Stimulated activated CD4-positive, alpha-beta T cell treated with anti-CD3 and anti-CD28 coated beads, Interleukin-2, amount 100 ng/mL, for 24 hours (primary cell): ENCODE results near the gene RPP14.

Experiments
- DNase-seq, 2 donors: peaks; one replicate each; pipeline ENCODE4 v3.0.0-alpha.2; 2020

RPP14 gene

DNA sequence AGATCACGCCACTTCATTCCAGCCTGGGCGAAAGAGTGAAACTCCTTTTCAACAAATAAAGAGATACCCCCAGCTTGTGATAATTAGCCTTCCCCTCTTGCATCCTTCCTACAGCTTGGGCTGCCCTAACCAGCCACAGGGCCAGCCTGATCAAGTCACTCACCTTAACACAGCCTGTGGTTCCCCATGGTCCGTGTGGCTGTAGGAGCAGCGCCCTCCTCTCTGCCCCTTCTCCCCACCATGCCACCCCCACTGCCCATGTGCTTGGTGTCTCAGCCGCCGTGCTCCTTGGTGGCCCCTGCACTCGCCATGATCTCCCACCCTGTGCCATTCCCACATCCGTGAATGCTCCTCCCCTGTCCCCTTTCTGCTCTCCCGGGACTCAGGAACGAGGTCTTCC is 13.2 kb upstream of the RPP14 start:
- no peak for DNase-seq

DNA sequence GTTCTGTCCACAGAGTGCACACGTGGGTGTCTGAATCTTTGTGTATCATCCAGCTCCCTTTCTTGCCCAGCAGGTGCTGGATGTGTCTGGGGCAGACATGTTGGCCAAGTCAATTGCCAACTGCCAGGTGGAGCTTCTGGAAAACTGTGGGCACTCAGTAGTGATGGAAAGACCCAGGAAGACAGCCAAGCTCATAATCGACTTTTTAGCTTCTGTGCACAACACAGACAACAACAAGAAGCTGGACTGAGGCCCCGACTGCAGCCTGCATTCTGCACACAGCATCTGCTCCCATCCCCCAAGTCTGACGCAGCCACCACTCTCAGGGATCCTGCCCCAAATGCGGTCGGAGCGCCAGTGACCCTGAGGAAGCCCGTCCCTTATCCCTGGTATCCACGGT is 12.5 kb upstream of the RPP14 start:
- no peak for DNase-seq

GRCh38 chr3:58296269-58296668 is 9.8 kb upstream of the RPP14 start:
- no peak for DNase-seq

- no peak for DNase-seq
These were observed 9.2 kb upstream of the RPP14 start for GRCh38 chr3:58296843-58297242.

DNA sequence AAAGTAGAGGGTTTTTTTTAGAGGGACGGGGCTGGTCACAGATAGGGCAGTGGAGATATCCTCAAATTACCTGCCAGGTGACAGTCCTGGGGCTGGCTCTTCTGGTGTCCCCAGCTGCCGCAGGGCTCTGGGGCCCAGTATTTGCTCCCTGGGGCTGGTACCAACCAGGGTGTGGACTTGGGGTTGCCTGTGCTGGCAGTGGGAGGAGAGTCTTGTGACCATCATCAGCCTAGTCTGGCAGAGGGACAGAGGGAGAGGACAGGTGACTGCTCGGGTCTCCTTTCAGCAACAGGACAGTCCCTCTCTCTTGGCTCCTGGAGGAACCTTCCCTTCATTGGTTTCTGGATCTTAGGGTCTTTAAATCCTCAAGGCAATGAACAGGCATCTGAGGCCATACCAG is 7.9 kb upstream of the RPP14 start:
- DNase-seq, result no peak

DNA sequence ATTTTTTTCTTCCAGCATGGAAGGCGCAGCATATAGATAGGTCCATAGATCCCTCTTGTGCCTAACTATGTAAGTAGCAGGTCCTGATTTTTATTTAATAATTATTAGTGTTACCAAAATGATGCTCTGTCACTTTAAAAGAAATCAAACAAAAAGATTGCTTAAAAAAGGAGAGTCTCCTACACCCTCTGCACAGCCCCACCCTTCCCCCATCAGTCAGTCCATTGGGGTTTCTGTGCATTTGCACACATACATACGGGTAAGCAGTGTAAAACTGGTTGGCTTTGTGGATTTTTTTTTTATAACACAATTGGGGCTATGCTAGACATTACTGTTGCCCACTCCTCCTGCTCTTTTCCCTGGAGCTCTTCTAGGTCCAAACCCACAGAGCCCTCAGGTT is 7.0 kb upstream of the RPP14 start:
- DNase-seq, result no peak

- DNase-seq, result no peak
These were observed 6.1 kb upstream of the RPP14 start for GRCh38 chr3:58299839-58300516.

GRCh38 chr3:58307639-58308215 is 1.7 kb downstream of the RPP14 start:
- peak; percentile 40 to 49 for DNase-seq

- no peak for DNase-seq
These were observed 2.7 kb downstream of the RPP14 start for GRCh38 chr3:58308728-58309127.

- no peak for DNase-seq
These were observed 11.8 kb downstream of the RPP14 start for GRCh38 chr3:58317811-58318210.

- no peak for DNase-seq
These were observed 15.7 kb downstream of the RPP14 start for GRCh38 chr3:58321791-58322190.

GRCh38 chr3:58322793-58323192 is 16.7 kb downstream of the RPP14 start:
- no peak for DNase-seq

- DNase-seq, result no peak
These were observed 17.7 kb downstream of the RPP14 start for GRCh38 chr3:58323529-58324390.

DNA sequence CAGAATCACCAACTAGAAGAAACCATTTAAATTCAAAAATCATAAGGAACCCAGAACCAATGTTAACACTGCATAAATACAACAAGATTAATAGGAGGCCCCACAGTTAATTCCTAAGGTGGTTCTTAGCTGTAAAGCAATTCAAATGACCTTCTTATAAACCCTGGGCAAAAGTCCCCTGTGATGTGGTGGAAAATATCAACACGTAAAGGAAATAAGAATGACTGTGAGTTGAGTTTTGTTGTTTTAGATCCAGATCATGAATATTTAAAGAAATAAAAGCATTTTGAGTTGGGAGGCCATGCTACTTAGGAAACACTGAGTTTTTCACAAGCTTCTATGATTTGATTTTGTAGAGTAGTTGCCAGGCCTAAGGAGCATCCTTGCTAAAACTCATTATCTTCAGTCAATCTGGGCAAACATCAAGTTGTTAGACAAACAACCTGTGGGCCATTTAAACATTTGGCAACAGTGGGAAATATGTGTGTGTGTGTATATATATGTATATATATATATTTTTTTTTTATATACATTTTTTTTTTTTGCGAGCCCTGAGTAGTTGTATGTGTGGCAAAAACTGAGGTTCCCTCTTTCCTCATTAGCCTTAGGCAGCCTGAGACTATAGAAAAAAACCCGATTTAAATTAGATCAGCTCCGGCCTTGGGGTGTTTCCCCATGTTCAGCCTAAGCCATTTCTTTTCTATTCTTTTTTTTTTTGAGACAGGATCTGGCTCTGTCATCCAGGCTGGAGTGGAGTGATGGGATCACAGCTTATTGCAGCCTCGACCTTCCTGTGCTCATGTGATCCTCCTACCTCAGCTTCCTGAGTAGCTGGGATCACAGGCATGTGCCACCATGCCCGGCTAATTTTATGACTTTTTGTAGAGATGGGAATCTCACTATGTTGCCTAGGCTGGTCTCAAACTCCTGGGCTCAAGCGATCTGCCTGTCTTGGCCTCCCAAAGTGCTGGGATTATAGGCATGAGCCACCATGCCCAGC is 18.6 kb downstream of the RPP14 start:
- DNase-seq, result no peak

- no peak for DNase-seq
These were observed 19.5 kb downstream of the RPP14 start for GRCh38 chr3:58325525-58325992.

- DNase-seq, result no peak
These were observed 20.3 kb downstream of the RPP14 start for GRCh38 chr3:58326267-58326900.

GRCh38 chr3:58329150-58329921 is 23.3 kb downstream of the RPP14 start:
- no peak for DNase-seq

GRCh38 chr3:58329922-58330413 is 23.9 kb downstream of the RPP14 start:
- no peak for DNase-seq

DNA sequence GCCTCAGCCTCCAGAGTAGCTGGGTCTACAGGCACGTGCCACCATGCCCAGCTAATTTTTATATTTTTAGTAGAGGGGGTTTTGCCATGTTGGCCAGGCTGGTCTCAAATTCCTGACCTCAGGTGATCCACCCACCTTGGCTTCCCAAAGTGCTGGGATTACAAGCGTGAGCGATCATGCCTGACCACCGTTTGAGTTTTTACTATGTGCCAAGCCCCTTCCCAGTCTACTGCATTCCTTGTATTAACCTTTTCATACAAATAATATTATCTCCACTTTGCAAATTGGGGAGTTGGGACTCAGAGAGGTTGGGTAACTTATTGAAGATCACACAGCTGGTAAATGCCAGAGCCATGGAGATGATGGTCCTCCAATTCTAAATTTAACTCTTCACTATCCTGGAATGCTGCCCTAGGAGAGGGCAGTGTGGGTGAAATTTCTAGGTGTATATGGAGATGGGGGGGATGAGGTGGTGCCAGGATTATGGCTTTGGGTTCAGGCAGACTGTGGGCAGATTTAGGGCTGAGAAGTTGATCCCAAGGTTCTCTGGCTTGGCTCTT is 25.6 kb downstream of the RPP14 start:
- DNase-seq, result no peak

GRCh38 chr3:58332575-58333188 is 26.6 kb downstream of the RPP14 start, which contains the start of gene PXK:
TSS of gene PXK (plus strand) at chr3:58332892. CDS start at chr3:58332989, 97 bp downstream.
- peak; percentile 80 to 83 for DNase-seq
